Omental fat pad (tissue), 4 donors: ENCODE measurements around the gene PRDM11. TPM values are rescaled to one million over a fixed set of nuclear protein-coding genes. Genes with fewer than 3 reads are reported as not detected.

Source experiments
- ATAC-seq: fragments of 150-250 bp; one replicate; pipeline ENCODE4 v1.9.1; 2016; ENCODE audit warnings: mild to moderate bottlenecking, moderate library complexity; ENCODE audit not compliant: low FRiP score
- DNase-seq: peaks from one replicate; pipeline ENCODE4 v3.0.0-alpha.2; 2019; ENCODE audit warnings: low spot score
- CTCF ChIP-seq, 3 donors: fragments of 450-650 bp; IDR thresholded peaks; one replicate each; pipeline ENCODE4 v1.5.1; 2016 to 2017; ENCODE audit warnings: antibody characterized with exemption in 3 of 3, mild to moderate bottlenecking in 3 of 3, moderate library complexity in 2 of 3
- total RNA-seq, 4 donors: library from RNA; depleted of rRNA; stranded (reverse); fragments of >200 nt; gene quantifications; one replicate each; pipeline ENCODE4 v1.1.0, GENCODE V29; 2016

PRDM11 gene
- total RNA-seq, 4 donors from 2014 or later = 7.0 to 15.6 (median 10.7) TPM

DNA sequence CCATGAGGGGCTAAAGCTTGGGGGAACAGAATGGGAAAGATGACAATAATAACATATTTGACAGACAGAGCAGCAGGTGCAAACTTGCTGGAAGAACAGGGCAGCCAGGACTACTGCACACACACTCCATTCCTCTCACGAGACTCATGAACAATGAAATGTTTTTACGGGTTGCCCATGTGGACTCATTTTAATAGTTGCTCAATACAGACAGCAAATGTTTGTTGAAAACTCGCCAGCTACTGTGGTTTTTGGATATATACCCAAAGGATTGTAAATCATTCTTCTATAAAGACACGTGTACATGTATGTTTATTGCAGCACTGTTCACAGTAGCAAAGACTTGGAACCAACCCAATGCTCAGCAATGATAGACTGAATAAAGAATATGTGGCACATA lies 129.4 kb downstream of the PRDM11 start:
- ATAC-seq (no peak), DNase-seq (no peak)

DNA sequence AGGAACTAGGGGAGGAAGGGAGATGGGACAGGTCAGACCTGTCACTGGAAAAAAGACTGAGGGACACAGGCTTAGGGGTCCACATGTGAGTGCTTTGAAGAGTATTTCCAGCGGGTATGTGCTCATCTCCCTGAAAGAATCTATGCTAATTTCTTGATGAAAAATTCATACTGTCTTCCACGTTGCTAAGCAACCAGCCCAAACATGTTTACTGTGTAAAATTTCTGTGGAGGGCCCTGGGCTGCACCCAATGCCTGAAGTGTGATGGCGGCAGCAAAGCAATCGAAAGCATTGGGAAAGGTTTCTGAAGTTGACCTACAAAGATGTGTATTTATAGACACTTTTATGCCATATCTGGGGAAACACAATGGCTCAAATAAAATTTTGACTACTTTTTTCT lies 132.3 kb downstream of the PRDM11 start:
- no peak for TF ChIP-seq CTCF (IDR thresholded peaks at IDR 0.05)
- ATAC-seq = no peak
- DNase-seq = no peak

More for the DNA sequence above, 129.4 kb downstream of the PRDM11 start:
- TF ChIP-seq CTCF (IDR thresholded peaks at IDR 0.05) = no peak

GRCh38 chr11:45279645-45280044 lies 133.2 kb downstream of the PRDM11 start:
- no peak for TF ChIP-seq CTCF (IDR thresholded peaks at IDR 0.05)
- no peak for ATAC-seq
- DNase-seq = no peak

GRCh38 chr11:45280449-45280848 lies 134.0 kb downstream of the PRDM11 start:
- DNase-seq (no peak), ATAC-seq (no peak)
- no peak for TF ChIP-seq CTCF (IDR thresholded peaks at IDR 0.05)

GRCh38 chr11:45282081-45282480 lies 135.6 kb downstream of the PRDM11 start:
- ATAC-seq (no peak), DNase-seq (no peak)
- TF ChIP-seq CTCF (IDR thresholded peaks at IDR 0.05) = no peak

Other genes starting within 250 kb of the PRDM11 start
- 100 to 1,000 TPM in 2 of 4 donors, 10 to 100 TPM in 2; 64.4 to 175 (median 99.1) TPM for gene TP53I11, start 195.8 kb upstream of the PRDM11 start, total RNA-seq
- not detected for gene SYT13, start 139.7 kb downstream of the PRDM11 start, total RNA-seq